Aorta (tissue), 5 donors: ENCODE results near the gene PAK1IP1. TPM values are rescaled to one million over a fixed set of nuclear protein-coding genes. Genes with fewer than 3 reads are reported as not detected.
"Not testable (repeated sequence)": the region's sequence is repeated elsewhere in the genome, so short reads cannot be mapped to it uniquely, and the experiment has no call there.

Source experiments
- ATAC-seq: fragments of 200-7000 bp; cut with Tn5 transposase; one replicate; pipeline ENCODE4 v1.9.1; 2022; ENCODE audit warnings: moderate library complexity; ENCODE audit not compliant: low FRiP score
- DNase-seq, 2 donors: peaks; one replicate each; pipeline ENCODE4 v3.0.0-alpha.2; 2020
- H3K27ac ChIP-seq, 2 donors: one replicate each; pipeline ENCODE4 v1.5.1; 2013; ENCODE audit warnings: low read length in 2 of 2, mild to moderate bottlenecking in 2 of 2, moderate library complexity in 2 of 2, control low read depth in 1 of 2, inconsistent platforms in 1 of 2, low read depth in 1 of 2
- H3K27me3 ChIP-seq, 2 donors: one replicate each; pipeline ENCODE4 v1.6.1; 2013; ENCODE audit warnings: control low read depth in 1 of 2, low read length in 1 of 2, mild to moderate bottlenecking in 1 of 2, moderate library complexity in 1 of 2; ENCODE audit not compliant: insufficient read depth in 2 of 2, control insufficient read depth in 1 of 2
- H3K36me3 ChIP-seq, 2 donors: one replicate each; pipeline ENCODE4 v1.6.1; 2013; ENCODE audit warnings: control low read depth in 1 of 2, low read length in 1 of 2, mild to moderate bottlenecking in 1 of 2; ENCODE audit not compliant: insufficient read depth in 2 of 2, control insufficient read depth in 1 of 2
- H3K4me1 ChIP-seq, 2 donors: one replicate each; pipeline ENCODE4 v1.6.1; 2013; ENCODE audit warnings: low read length in 2 of 2, control low read depth in 1 of 2, mild to moderate bottlenecking in 1 of 2, moderate library complexity in 1 of 2; ENCODE audit not compliant: insufficient read depth in 2 of 2, control insufficient read depth in 1 of 2
- H3K4me3 ChIP-seq, 2 donors: one replicate each; pipeline ENCODE4 v1.5.1; 2013; ENCODE audit warnings: low read length in 2 of 2, control low read depth in 1 of 2, mild to moderate bottlenecking in 1 of 2
- H3K9me3 ChIP-seq: one replicate; pipeline ENCODE4 v1.6.1; 2013; ENCODE audit warnings: mild to moderate bottlenecking, low read length; ENCODE audit not compliant: control insufficient read depth
- WGBS, 2 donors: extraction: QIAGEN DNeasy Blood & Tissue Kit; methylation state at CpG; one replicate each; pipeline ENCODE4 v1.1.7; 2013; 5-methylcytosine and 5-hydroxymethylcytosine counted together
- intact Hi-C, 2 donors: fragments of 100-400 bp; cut with DNase I; formaldehyde crosslinking; loops; one replicate each; pipeline versions ENCODE4 v1.14.2 to v1.15.0; 2022
- polyA plus RNA-seq, 2 donors: library from polyadenylated mRNA; stranded (reverse); fragments of 200-250 nt; gene quantifications; one replicate each; pipeline ENCODE4 v1.2.3, GENCODE V29; 2013
- total RNA-seq, 2 donors: library from RNA; stranded (reverse); fragmentation: NEBNext Ultra II Directional; extraction: Animal tissue kit (Norgen Biotek cat#: 25700); gene quantifications; one replicate each; pipeline ENCODE4 v1.2.1, GENCODE V29; 2021
- donor health status: healthy with polysubstance abuse.
- donor health status: Bipolar disorder and iron deficiency.
- donor health status: DM: no; HTN: no; CAD: no.
- donor health status: DM: no; HTN: no; CAD: no.
- donor health status: DM: yes; HTN: yes; CAD: no.

PAK1IP1 gene
- total and polyA plus RNA-seq, 4 donors: 6.3 to 12.3 (median 9.5) TPM

GRCh38 chr6:10725716-10726115 is 30.9 kb downstream of the PAK1IP1 start:
- intact Hi-C loops: no loop called here
- no peak for ATAC-seq

GRCh38 chr6:10730254-10730653 is 35.5 kb downstream of the PAK1IP1 start:
- no peak overlapping the region for H3K27ac ChIP-seq
- no peak overlapping the region for H3K4me3 ChIP-seq
- H3K36me3 ChIP-seq: no peaks in the 10 kb centered on the region
- H3K27me3 ChIP-seq: no peaks in the 10 kb centered on the region
- intact Hi-C loops: no loop called here
- peaks cover 0 to 3% of the 10 kb centered on the region in 2 donors for H3K4me1 ChIP-seq
- ATAC-seq (no peak), DNase-seq (no peak)
- H3K9me3 ChIP-seq: no peaks in the 10 kb centered on the region
- WGBS, 2 donors: 46 to 52% methylated on average over 3 of the region's 3 CpGs

More at GRCh38 chr6:10725716-10726115, 30.9 kb downstream of the PAK1IP1 start:
- Histone ChIP-seq H3K27ac (no peak overlapping the region), H3K4me1 (peaks cover 3 to 8% of the 10 kb centered on the region in 2 donors), H3K4me3 (no peak overlapping the region), H3K27me3 (no peaks in the 10 kb centered on the region), H3K36me3 (no peaks in the 10 kb centered on the region), H3K9me3 (no peaks in the 10 kb centered on the region)
- DNase-seq: no peak
- 71 to 74% methylated on average over 9 of the region's 9 CpGs for WGBS, 2 donors

- Histone ChIP-seq H3K36me3 (no peaks in the 10 kb centered on the region), H3K9me3 (no peaks in the 10 kb centered on the region), H3K27ac (no peak overlapping the region), H3K4me3 (no peak overlapping the region), H3K4me1 (peaks cover 0 to 3% of the 10 kb centered on the region in 2 donors), H3K27me3 (no peaks in the 10 kb centered on the region)
- no peak for DNase-seq
- intact Hi-C loops: no loop called here
- 83 to 84% methylated on average over 17 of the region's 17 CpGs for WGBS, 2 donors
- ATAC-seq: no peak
Observed at GRCh38 chr6:10733151-10733715, 38.5 kb downstream of the PAK1IP1 start.

- Histone ChIP-seq H3K27ac (no peak overlapping the region), H3K27me3 (no peaks in the 10 kb centered on the region), H3K9me3 (no peaks in the 10 kb centered on the region), H3K36me3 (no peaks in the 10 kb centered on the region), H3K4me3 (no peak overlapping the region), H3K4me1 (peaks cover 0 to 3% of the 10 kb centered on the region in 2 donors)
- 91 to 96% methylated on average over 3 of the region's 3 CpGs for WGBS, 2 donors
- ATAC-seq (no peak), DNase-seq (no peak)
- intact Hi-C loops: no loop called here
Observed at GRCh38 chr6:10733863-10734262, 39.1 kb downstream of the PAK1IP1 start.

GRCh38 chr6:10736731-10737130 is 42.0 kb downstream of the PAK1IP1 start:
- intact Hi-C loops: no loop called here
- WGBS, 2 donors: 82 to 86% methylated on average over 2 of the region's 2 CpGs
- Histone ChIP-seq H3K36me3 (no peaks in the 10 kb centered on the region), H3K27me3 (no peaks in the 10 kb centered on the region), H3K27ac (no peak overlapping the region), H3K4me3 (no peak overlapping the region), H3K9me3 (no peaks in the 10 kb centered on the region), H3K4me1 (no peaks in the 10 kb centered on the region)
- DNase-seq: no peak
- no peak for ATAC-seq

GRCh38 chr6:10740061-10740460 is 45.3 kb downstream of the PAK1IP1 start:
- DNase-seq: no peak
- intact Hi-C loops: no loop called here

GRCh38 chr6:10741643-10742042 is 46.9 kb downstream of the PAK1IP1 start:
- intact Hi-C loops: not testable (repeated sequence)
- 77 to 91% methylated on average over 4 of the region's 4 CpGs for WGBS, 2 donors

More at GRCh38 chr6:10740061-10740460, 45.3 kb downstream of the PAK1IP1 start:
- Histone ChIP-seq H3K4me3 (no peak overlapping the region), H3K27me3 (no peaks in the 10 kb centered on the region), H3K9me3 (no peaks in the 10 kb centered on the region), H3K36me3 (no peaks in the 10 kb centered on the region), H3K27ac (no peak overlapping the region), H3K4me1 (no peaks in the 10 kb centered on the region)
- ATAC-seq: no peak

GRCh38 chr6:10742251-10742650 is 47.5 kb downstream of the PAK1IP1 start:
- no peaks in the 10 kb centered on the region for H3K4me1 ChIP-seq
- no peaks in the 10 kb centered on the region for H3K9me3 ChIP-seq
- no peak for ATAC-seq
- intact Hi-C loops: no loop called here
- WGBS, 2 donors: 93 to 94% methylated on average over 12 of the region's 12 CpGs
- no peak overlapping the region for H3K4me3 ChIP-seq
- H3K27me3 ChIP-seq: no peaks in the 10 kb centered on the region
- no peak for DNase-seq
- H3K27ac ChIP-seq: no peak overlapping the region
- H3K36me3 ChIP-seq: no peaks in the 10 kb centered on the region

More at GRCh38 chr6:10741643-10742042, 46.9 kb downstream of the PAK1IP1 start:
- H3K4me3 ChIP-seq, H3K27me3 ChIP-seq, H3K27ac ChIP-seq, DNase-seq, H3K9me3 ChIP-seq, H3K4me1 ChIP-seq, H3K36me3 ChIP-seq, ATAC-seq: not testable (repeated sequence)

- intact Hi-C loops: no loop called here
- DNase-seq (no peak), ATAC-seq (no peak)
- Histone ChIP-seq H3K27ac (no peak overlapping the region), H3K36me3 (no peaks in the 10 kb centered on the region), H3K27me3 (no peaks in the 10 kb centered on the region), H3K4me1 (no peaks in the 10 kb centered on the region), H3K9me3 (no peaks in the 10 kb centered on the region), H3K4me3 (no peak overlapping the region)
- 82 to 85% methylated on average over 6 of the region's 6 CpGs for WGBS, 2 donors
Observed at GRCh38 chr6:10743515-10743914, 48.7 kb downstream of the PAK1IP1 start.
